GM21717 (cell line): ENCODE results near the gene PRDM11.
"Not testable (repeated sequence)": the region's sequence is repeated elsewhere in the genome, so short reads cannot be mapped to it uniquely, and the experiment has no call there.

ENCODE experiments used
- ATAC-seq: cut with Tn5 transposase; IDR thresholded peaks from one replicate; pipeline ENCODE4 v1.9.1; 2021; ENCODE audit warnings: mild to moderate bottlenecking, moderate library complexity; ENCODE audit not compliant: unreplicated experiment

PRDM11 gene

DNA sequence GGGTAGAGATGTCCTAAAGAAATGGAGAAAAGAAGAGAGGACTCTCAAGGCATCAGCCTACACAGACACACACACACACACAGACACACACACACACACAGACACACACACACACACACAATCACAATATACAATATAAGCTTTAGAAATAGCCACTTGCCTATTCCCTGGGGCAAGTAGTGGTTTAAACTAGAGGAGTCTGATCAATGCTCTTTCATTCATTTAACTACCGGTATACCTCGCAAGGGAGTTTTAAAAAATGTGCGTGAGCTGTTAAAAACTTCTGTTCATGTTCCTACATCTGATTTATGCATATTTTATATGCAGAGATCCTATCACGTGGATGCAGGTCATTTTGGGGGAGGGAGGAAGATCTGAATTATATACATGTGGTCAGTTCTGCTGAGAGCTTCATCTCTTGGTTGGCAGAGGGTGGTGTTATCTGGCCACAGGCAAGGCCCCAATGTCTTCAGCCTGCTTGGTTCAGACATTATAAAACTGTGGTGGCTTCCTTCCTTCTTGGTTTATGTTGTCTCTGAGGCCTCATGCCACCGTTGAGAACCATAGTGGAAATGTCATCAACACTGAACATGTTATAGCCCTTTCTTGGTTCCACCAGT is 83.1 kb downstream of the PRDM11 start:
- ATAC-seq: no peak

GRCh38 chr11:45232341-45233080 is 86.1 kb downstream of the PRDM11 start:
- no peak for ATAC-seq

GRCh38 chr11:45233121-45233803 is 86.8 kb downstream of the PRDM11 start:
- ATAC-seq: no peak

DNA sequence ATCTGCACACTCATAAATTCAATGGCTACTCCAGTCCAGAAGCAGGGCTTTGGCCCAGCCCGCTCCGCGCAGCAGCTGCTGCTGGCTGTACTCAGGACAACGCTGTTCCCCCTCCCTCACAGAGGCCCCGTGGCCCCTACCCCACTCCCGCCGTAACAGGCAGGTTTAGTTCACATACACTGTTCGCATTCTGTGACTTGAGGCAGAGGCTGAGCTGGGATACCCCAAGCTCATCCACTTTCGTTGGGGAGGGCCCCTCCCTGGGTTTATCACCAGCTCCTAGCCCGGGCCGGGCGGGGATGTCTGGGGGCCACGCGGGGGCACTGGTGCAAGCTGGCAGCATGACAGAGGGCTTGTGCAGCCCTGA is 87.3 kb downstream of the PRDM11 start:
- no peak for ATAC-seq

DNA sequence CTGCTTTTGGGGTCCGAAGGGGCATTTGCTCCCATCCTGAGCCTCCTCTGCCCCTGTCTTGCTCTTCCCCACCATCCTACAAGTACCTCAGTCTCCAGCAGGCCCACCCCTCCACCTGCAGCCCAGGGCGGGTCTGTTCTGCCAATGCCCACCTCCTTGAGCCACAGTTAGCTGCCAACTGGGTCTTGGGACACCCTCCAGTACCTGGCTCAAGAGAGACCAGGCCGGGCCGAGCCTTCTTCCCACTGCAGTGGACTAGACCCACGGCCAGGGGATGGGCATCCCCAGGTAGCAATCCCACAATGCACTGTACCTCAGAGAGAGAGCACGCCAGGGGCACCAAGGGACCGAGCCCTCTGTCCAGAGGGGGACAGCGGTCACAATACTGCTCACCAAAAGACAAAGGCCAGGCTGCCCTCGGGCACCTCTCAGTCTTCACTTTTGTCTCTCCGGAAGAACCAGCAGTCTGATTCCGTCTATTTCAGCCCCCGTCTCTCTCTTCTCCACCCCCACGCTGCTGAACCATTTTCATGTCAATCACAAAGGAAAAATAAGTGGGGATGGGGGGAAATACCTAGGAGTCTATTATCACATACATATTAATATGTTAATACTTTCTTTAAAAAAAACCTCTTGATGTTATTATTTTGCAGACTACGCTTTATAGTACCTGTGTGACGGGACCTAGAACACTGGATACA is 88.0 kb downstream of the PRDM11 start:
- no peak for ATAC-seq

- no peak for ATAC-seq
Measured at GRCh38 chr11:45237711-45238315, 91.4 kb downstream of the PRDM11 start.

DNA sequence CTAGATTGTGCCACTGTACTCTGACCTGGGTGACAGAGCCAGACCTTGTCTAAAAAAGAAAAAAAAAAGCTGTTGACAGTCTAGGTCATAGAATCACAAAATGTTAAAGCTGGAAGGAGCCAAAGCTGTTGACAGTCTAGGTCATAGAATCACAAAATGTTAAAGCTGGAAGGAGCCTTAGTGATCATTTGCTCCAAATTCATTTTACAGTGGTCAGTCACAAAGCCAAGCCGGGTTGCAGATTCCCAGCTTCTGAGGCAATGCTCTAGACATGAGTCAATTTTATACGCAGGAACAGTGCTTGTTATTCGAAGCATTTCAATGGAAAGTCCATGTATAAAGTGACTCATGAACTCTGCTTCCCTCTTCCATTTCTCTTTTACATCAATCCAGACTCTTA is 92.3 kb downstream of the PRDM11 start:
- ATAC-seq: no peak

DNA sequence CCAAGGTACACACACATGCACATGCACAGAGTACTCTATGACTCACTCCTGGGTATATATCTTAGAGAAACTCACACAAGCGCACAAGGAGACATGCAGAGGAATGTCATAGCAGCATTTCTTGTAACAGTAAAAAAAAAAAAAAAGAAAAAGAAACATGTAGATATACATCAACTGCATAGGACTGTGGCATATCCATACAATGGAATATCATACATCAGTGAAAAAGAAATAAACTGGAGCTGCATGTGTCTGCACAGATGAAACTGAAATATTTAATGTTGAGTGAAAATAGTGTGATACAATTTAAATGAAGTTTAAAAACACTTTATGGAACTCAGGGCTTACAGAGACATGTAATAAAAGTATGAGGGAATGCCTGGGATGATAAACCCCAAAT is 93.3 kb downstream of the PRDM11 start:
- no peak for ATAC-seq

DNA sequence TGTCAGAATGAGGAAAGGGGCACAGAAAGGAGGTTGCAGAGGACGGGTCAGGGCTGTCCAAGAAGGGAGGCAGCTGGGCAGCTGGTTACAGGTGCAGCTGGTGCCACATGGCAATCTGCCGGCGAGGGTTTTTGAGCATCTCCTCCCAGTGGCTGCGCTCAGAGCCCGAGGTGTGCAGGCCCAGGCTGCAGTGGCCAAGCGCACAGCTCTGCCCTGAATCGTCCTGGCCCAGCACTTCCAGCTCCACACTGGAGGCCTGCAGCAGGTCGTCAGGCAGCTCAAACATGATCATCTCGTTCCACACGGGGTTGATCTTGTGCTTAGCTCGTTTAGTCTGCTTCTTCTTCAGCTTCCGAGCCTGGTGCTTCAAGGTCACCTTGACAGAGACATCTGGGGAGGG is 97.5 kb downstream of the PRDM11 start:
- ATAC-seq: no peak

- ATAC-seq: no peak
Measured at GRCh38 chr11:45245218-45246045, 99.0 kb downstream of the PRDM11 start.

DNA sequence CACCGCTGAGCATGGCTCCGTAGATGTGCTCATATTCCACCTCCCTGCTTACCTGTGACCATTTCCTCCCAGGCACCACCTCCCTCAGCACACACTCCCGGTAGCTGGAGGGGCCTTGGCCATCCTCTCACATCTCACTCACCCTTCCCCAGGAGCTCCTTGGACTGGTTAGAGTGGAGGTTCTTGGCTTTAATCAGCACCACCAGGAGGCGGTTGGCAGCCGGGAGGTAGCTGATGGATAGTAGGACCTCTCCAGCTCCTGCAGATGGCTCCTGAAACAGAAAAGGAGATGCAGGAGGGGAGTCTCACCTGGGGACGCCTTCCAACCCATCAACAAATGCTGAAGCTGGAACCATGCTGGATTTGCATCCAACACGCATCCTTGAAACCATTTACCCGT is 99.8 kb downstream of the PRDM11 start:
- ATAC-seq: no peak

DNA sequence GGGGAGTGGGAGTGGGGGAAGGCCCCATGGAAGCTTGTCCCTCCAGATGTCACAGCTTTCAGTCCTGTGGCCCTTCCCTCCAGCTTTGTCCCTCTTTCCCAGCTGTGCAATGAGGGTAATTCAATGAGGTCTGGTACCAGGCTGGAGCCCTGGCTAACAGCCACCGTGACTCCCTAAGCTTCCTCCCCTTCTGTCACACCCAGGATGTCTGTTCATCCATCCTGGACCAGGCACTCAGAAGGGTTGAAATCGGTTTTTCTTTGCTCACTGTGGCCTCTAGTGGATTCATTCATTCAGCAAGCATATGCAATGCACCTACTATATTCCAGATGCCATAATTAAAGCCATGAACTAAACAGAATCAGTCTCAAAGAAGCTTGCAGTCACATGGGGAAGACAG is 101.0 kb downstream of the PRDM11 start:
- ATAC-seq: no peak

- ATAC-seq: no peak
Measured at GRCh38 chr11:45248501-45249011, 102.1 kb downstream of the PRDM11 start.

- ATAC-seq: not testable (repeated sequence)
Measured at GRCh38 chr11:45249372-45249771, 102.9 kb downstream of the PRDM11 start.

DNA sequence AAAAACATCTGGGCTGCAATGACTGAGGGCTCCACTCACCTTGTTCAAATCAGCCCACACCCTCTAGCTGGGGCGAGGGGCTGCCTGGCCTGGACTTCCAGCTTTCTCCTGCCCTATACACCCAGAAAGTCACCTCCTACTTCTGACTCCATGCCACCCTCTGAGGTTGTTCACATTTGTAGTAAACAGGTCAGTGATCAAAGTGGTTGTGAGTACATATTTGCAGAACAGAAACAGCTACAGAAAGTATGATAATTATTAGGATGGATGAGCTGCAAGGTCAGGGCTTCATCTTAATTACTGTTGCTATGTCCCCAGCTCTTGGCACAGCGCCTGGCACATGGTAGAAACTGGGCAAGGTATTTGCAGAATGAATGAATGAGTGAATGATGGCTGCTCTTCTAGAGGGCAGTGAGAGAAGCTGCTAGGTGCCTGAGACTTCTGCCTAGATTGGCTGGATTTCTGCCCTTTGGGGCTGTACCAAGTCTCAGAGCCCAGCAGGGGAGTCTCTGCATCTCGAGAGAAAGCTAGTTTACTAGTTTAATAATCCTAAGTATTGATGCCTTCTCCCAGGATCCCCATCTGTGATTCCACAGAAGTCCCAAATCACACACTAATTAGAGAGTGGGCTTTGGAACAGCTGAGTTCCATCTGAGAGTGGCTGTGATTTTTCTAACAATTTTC is 103.7 kb downstream of the PRDM11 start:
- ATAC-seq: no peak

DNA sequence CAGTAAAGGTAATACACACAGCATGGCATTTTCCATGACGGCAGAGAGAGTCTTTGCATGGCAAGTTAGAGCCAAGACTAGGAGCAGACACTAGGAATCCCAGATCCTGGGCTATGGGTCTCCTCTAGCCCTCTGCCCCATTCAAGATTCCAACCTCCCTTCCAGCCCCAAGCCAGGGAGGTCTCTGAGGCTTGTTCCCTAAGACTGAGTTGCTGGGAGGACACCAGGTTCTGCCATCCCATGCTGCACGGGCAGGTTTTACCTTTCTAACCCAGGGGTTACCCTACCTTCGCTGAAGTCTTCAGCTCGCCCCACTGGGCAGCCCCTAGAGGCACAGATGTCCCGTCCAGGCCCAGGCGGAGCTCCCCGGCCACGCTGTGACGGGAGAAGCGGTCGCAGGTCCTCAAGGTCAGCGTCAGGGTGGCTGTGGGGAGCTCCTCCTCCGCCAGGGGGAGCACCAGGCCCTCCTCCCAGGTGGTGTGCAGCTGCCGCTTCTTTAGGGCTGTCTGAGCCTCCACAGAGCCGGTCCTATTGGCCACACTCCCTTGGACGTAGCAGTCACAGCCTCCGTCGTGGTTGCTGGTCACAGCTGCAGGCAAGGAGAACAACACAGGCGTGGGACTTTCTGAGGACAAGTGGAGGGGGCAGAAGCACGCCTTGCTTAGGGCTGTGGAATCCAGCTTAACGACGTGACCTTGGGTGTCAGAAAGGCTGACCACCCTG is 105.9 kb downstream of the PRDM11 start:
- no peak for ATAC-seq

DNA sequence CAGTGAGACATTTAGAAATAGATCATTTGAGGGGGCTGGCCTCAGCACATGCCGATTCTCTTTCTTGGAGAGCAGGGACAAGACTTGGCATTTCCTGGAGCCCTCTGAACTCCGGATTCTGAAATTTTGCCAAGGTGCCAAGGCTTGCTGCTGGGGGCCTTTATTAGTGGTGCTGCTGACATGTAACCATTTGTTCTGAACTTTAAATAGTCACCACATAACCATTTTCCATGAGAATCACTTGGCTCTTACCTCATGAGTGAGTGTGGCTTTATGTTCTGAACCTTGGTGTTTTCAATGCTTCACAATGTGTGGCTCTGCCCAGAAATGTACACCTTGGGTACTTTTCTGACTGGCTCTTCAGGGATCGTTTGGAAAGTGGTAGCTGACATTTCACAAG is 106.4 kb downstream of the PRDM11 start:
- ATAC-seq: no peak

DNA sequence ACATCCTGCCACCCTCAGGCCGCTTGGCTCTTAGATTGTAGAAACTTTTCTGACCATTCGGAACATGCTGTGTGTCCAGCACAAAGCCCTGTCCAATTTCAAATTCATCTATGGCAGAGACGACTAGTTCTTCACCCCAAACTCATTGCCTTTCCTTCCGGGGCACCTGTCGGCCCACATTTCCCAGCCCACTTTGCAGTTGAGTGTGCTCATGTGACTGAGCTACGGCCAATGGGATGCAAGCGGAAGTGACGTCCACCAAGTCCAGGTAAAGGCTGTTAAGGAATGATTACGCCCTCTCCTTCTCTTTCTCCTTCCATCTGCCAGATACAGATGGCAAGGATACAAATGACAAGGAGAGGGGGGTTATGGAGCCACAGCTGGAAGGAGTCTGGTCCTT is 107.2 kb downstream of the PRDM11 start:
- ATAC-seq: no peak

DNA sequence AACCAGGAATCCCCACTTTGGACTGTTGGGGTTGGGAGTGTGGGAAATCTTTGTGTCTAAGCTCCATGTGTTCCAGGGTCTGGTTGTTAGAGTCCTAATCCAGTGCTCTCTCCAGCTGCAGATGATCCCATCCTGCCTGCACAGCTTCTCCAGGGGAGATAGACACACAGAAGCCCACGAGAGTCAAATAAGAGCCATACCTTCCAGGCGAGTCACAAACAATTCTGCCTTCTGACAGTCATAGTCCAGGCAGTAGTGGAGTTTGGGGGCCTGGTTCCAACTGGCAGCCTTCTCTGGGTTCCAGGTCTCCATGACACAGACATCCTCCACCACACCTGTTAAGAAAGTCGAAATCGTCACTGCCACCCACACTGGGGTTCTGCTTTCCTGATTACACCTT is 107.6 kb downstream of the PRDM11 start:
- ATAC-seq: no peak
